ENCODE data around the gene FAM117A. TPM values are rescaled to one million over a fixed set of nuclear protein-coding genes. Genes with fewer than 3 reads are reported as not detected.

FAM117A gene
- total RNA-seq, 5 donors from 2014 or later (not counting 1 experiment from before 2014, with no cell fraction given) = 71.9 to 105 (median 99.1) TPM

GRCh38 chr17:49715717-49716279, 48.1 kb downstream of the FAM117A start:
- H3K4me1 Mint-ChIP-seq = peaks cover 28 to 51% (median 40%) of the 10 kb centered on the region in 3 donors
- H3K27me3 Mint-ChIP-seq = no peaks in the 10 kb centered on the region
- DNase-seq = peak in 30 of 35 experiments; percentile 18 to 82 (median 45)
- Histone ChIP-seq H3K9me3 (no peaks in the 10 kb centered on the region), H3K27me3 (replicated peaks in 1 of 2; ENCODE audit: control insufficient read depth in 2 of 2, extremely low read depth in 1 of 2, insufficient read depth in 2 of 2, low read length in 1 of 2) (no peaks in the 10 kb centered on the region), H3K4me1 (ENCODE audit: control insufficient read depth in 1 of 2, extremely low read depth in 1 of 2, insufficient read depth in 2 of 2, low read length in 2 of 2) (peaks cover 0 to 52% of the 10 kb centered on the region in 2 experiments), H3K4me3 (ENCODE audit: control insufficient read depth in 1 of 2, extremely low read depth in 1 of 2, low read length in 1 of 2) (no peak overlapping the region), H3K36me3 (ENCODE audit: control insufficient read depth in 2 of 2, extremely low read depth in 1 of 2, insufficient read depth in 1 of 2, low read length in 1 of 2) (peaks cover 20 to 87% of the 10 kb centered on the region in 2 donors), H3K27ac (ENCODE audit: low read length) (peak overlapping the region; percentile 92)
- WGBS (ENCODE audit: insufficient coverage) = 60% methylated on average over 1 of the region's 9 CpGs
- no peaks in the 10 kb centered on the region for H3K9me3 Mint-ChIP-seq
- peak overlapping the region; percentile 91 to 93 for H3K27ac Mint-ChIP-seq
- ChIA-PET POLR2A (interaction anchor here (0.6 to 2.3 kb wide), 14 partner anchors 12 to 1174 kb away, joined by 3 to 60 read pairs (median 6); partner anchors contain the start of genes FAM117A (in 1 of the 2), KAT7 (in 1 of the 2) and TOB1 (in 1 of the 2)), CTCF (interaction anchor here (0.5 to 2.3 kb wide), 17 partner anchors 8 to 100 kb away, joined by 3 to 21 read pairs (median 5); partner anchors contain the start of genes FAM117A (in 1 of the 2), SLC35B1 (in 1 of the 2) and SPOP (in 1 of the 2))
- peaks cover 72% of the 10 kb centered on the region for H3K36me3 Mint-ChIP-seq
- H3K4me3 Mint-ChIP-seq = peak overlapping the region; percentile 1 to 50 (median 26)
- peak; percentile 32 to 80 (median 46) for ATAC-seq (replicated peaks in 1 of 4)

GRCh38 chr17:49715216-49715615, 48.7 kb downstream of the FAM117A start:
- H3K4me1 Mint-ChIP-seq = peaks cover 28 to 52% (median 40%) of the 10 kb centered on the region in 3 donors
- peak overlapping the region; percentile 22 to 50 (median 26) for H3K4me3 Mint-ChIP-seq
- H3K27ac Mint-ChIP-seq = peak overlapping the region; percentile 91 to 93
- peak overlapping the region; percentile 92 for H3K27ac ChIP-seq (ENCODE audit: low read length)
- CTCF ChIA-PET = interaction anchor here (0.5 to 2.3 kb wide), 16 partner anchors 13 to 101 kb away, joined by 3 to 21 read pairs (median 4); partner anchors contain the start of genes FAM117A (in 1 of the 2) and SPOP (in 1 of the 2)
- H3K27me3 ChIP-seq (replicated peaks in 1 of 2; ENCODE audit: control insufficient read depth in 2 of 2, extremely low read depth in 1 of 2, insufficient read depth in 2 of 2, low read length in 1 of 2) = no peaks in the 10 kb centered on the region
- POLR2A ChIA-PET = interaction anchor here (0.6 to 2.3 kb wide), 11 partner anchors 24 to 1174 kb away, joined by 3 to 60 read pairs (median 6); partner anchors contain the start of genes FAM117A (in 2 of the 2) and KAT7 (in 1 of the 2)
- H3K36me3 ChIP-seq (ENCODE audit: control insufficient read depth in 2 of 2, extremely low read depth in 1 of 2, insufficient read depth in 1 of 2, low read length in 1 of 2) = peaks cover 19 to 89% of the 10 kb centered on the region in 2 donors
- H3K36me3 Mint-ChIP-seq = peaks cover 72% of the 10 kb centered on the region
- DNase-seq (peak in 27 of 35 experiments; percentile 12 to 76 (median 29)), ATAC-seq (replicated peaks in 1 of 4) (peak; percentile 53 to 75 (median 60))
- no peaks in the 10 kb centered on the region for H3K9me3 Mint-ChIP-seq
- WGBS (ENCODE audit: insufficient coverage) = 19% methylated on average over 3 of the region's 4 CpGs
- no peaks in the 10 kb centered on the region for H3K27me3 Mint-ChIP-seq
- H3K9me3 ChIP-seq = no peaks in the 10 kb centered on the region
- H3K4me1 ChIP-seq (ENCODE audit: control insufficient read depth in 1 of 2, extremely low read depth in 1 of 2, insufficient read depth in 2 of 2, low read length in 2 of 2) = peaks cover 0 to 52% of the 10 kb centered on the region in 2 experiments
- no peak overlapping the region for H3K4me3 ChIP-seq (ENCODE audit: control insufficient read depth in 1 of 2, extremely low read depth in 1 of 2, low read length in 1 of 2)

- H3K27ac Mint-ChIP-seq = peak overlapping the region; percentile 97
- H3K9me3 ChIP-seq = no peaks in the 10 kb centered on the region
- no peaks in the 10 kb centered on the region for H3K27me3 ChIP-seq (replicated peaks in 1 of 2; ENCODE audit: control insufficient read depth in 2 of 2, extremely low read depth in 1 of 2, insufficient read depth in 2 of 2, low read length in 1 of 2)
- H3K4me1 Mint-ChIP-seq = peaks cover 35 to 57% (median 43%) of the 10 kb centered on the region in 3 donors
- H3K4me3 ChIP-seq (ENCODE audit: control insufficient read depth in 1 of 2, extremely low read depth in 1 of 2, low read length in 1 of 2) = peak overlapping the region in 1 of 2 donors; percentile 68
- peak overlapping the region; percentile 91 to 97 (median 95) for H3K4me3 Mint-ChIP-seq
- no peaks in the 10 kb centered on the region for H3K9me3 Mint-ChIP-seq
- H3K4me1 ChIP-seq (ENCODE audit: control insufficient read depth in 1 of 2, extremely low read depth in 1 of 2, insufficient read depth in 2 of 2, low read length in 2 of 2) = peaks cover 9 to 41% of the 10 kb centered on the region in 2 experiments
- ChIA-PET POLR2A (interaction anchor here (0.6 to 1.8 kb wide), 6 partner anchors 8 to 80 kb away, joined by 3 to 17 read pairs (median 3); partner anchors contain the start of genes FAM117A (in 2 of the 2) and KAT7 (in 1 of the 2)), CTCF (interaction anchor here (0.5 to 3.0 kb wide), 20 partner anchors 8 to 172 kb away, joined by 3 to 13 read pairs (median 5); partner anchors contain the start of genes FAM117A (in 1 of the 2) and KAT7 (in 1 of the 2))
- peaks cover 8 to 65% of the 10 kb centered on the region in 2 donors for H3K36me3 ChIP-seq (ENCODE audit: control insufficient read depth in 2 of 2, extremely low read depth in 1 of 2, insufficient read depth in 1 of 2, low read length in 1 of 2)
- peak overlapping the region; percentile 93 for H3K27ac ChIP-seq (ENCODE audit: low read length)
- ATAC-seq (replicated peaks in 1 of 4) = peak in 3 of 4 experiments; percentile 20 to 32 (median 25)
- peak in 1 of 35 experiments; percentile 26 for DNase-seq
- no peaks in the 10 kb centered on the region for H3K27me3 Mint-ChIP-seq
- WGBS (ENCODE audit: insufficient coverage) = 66% methylated on average over 10 of the region's 15 CpGs
- H3K36me3 Mint-ChIP-seq = peaks cover 37% of the 10 kb centered on the region
Measured at GRCh38 chr17:49708515-49709183, 55.3 kb downstream of the FAM117A start.

- DNase-seq (peak; percentile 91 to 100 (median 99)), ATAC-seq (replicated peaks in 1 of 4) (peak; percentile 96 to 99 (median 96))
- H3K27ac ChIP-seq (ENCODE audit: low read length) = peak within 1 kb of the TSS; percentile 93
- peaks cover 35 to 55% (median 42%) of the 10 kb centered on the region in 3 donors for H3K4me1 Mint-ChIP-seq
- no peaks in the 10 kb centered on the region for H3K27me3 ChIP-seq (replicated peaks in 1 of 2; ENCODE audit: control insufficient read depth in 2 of 2, extremely low read depth in 1 of 2, insufficient read depth in 2 of 2, low read length in 1 of 2)
- WGBS (ENCODE audit: insufficient coverage) = 0% methylated on average over 38 of the region's 53 CpGs
- no peaks in the 10 kb centered on the region for H3K27me3 Mint-ChIP-seq
- H3K27ac Mint-ChIP-seq = peak within 1 kb of the TSS; percentile 97
- CTCF ChIA-PET = interaction anchor here in 1 of 2 donors (0.5 to 3.0 kb wide), 18 partner anchors 9 to 173 kb away, joined by 3 to 13 read pairs (median 4); partner anchors contain the start of genes FAM117A and KAT7
- H3K9me3 Mint-ChIP-seq = no peaks in the 10 kb centered on the region
- H3K4me3 ChIP-seq (ENCODE audit: control insufficient read depth in 1 of 2, extremely low read depth in 1 of 2, low read length in 1 of 2) = peak within 1 kb of the TSS; percentile 68 to 97
- H3K36me3 ChIP-seq (ENCODE audit: control insufficient read depth in 2 of 2, extremely low read depth in 1 of 2, insufficient read depth in 1 of 2, low read length in 1 of 2) = peaks cover 8 to 66% of the 10 kb centered on the region in 2 donors
- peak within 1 kb of the TSS; percentile 91 to 97 (median 95) for H3K4me3 Mint-ChIP-seq
- POLR2A ChIA-PET = interaction anchor here (0.7 to 1.8 kb wide), 5 partner anchors 30 to 80 kb away, joined by 3 to 17 read pairs (median 4); partner anchors contain the start of genes FAM117A (in 2 of the 2) and KAT7 (in 1 of the 2)
- H3K9me3 ChIP-seq = no peaks in the 10 kb centered on the region
- H3K4me1 ChIP-seq (ENCODE audit: control insufficient read depth in 1 of 2, extremely low read depth in 1 of 2, insufficient read depth in 2 of 2, low read length in 2 of 2) = peaks cover 9 to 33% of the 10 kb centered on the region in 2 experiments
- H3K36me3 Mint-ChIP-seq = peaks cover 40% of the 10 kb centered on the region
Measured at GRCh38 chr17:49707608-49708514, 56.1 kb downstream of the FAM117A start, which contains the start of gene SLC35B1. TSS of gene SLC35B1 (minus strand) at chr17:49707964. CDS start at chr17:49707833, 131 bp downstream.

GRCh38 chr17:49707246-49707607, 56.7 kb downstream of the FAM117A start:
- peak overlapping the region; percentile 91 to 97 (median 95) for H3K4me3 Mint-ChIP-seq
- peak overlapping the region; percentile 97 for H3K27ac Mint-ChIP-seq
- CTCF ChIA-PET = interaction anchor here in 1 of 2 donors (1.8 to 3.0 kb wide), 4 partner anchors 9 to 138 kb away, joined by 6 to 13 read pairs (median 12); partner anchors contain the start of genes FAM117A and KAT7
- H3K4me3 ChIP-seq (ENCODE audit: control insufficient read depth in 1 of 2, extremely low read depth in 1 of 2, low read length in 1 of 2) = peak overlapping the region; percentile 68 to 97
- H3K4me1 Mint-ChIP-seq = peaks cover 35 to 52% (median 42%) of the 10 kb centered on the region in 3 donors
- 0% methylated on average over 8 of the region's 12 CpGs for WGBS (ENCODE audit: insufficient coverage)
- no peak for ATAC-seq (replicated peaks in 1 of 4)
- H3K9me3 Mint-ChIP-seq = no peaks in the 10 kb centered on the region
- H3K27ac ChIP-seq (ENCODE audit: low read length) = peak overlapping the region; percentile 93
- H3K27me3 ChIP-seq (replicated peaks in 1 of 2; ENCODE audit: control insufficient read depth in 2 of 2, extremely low read depth in 1 of 2, insufficient read depth in 2 of 2, low read length in 1 of 2) = no peaks in the 10 kb centered on the region
- H3K36me3 ChIP-seq (ENCODE audit: control insufficient read depth in 2 of 2, extremely low read depth in 1 of 2, insufficient read depth in 1 of 2, low read length in 1 of 2) = peaks cover 3 to 67% of the 10 kb centered on the region in 2 donors
- POLR2A ChIA-PET = interaction anchor here in 1 of 2 donors (1.8 kb wide), 1 partner anchor 57 kb away, joined by 17 read pairs; the partner anchor contains the start of gene FAM117A
- peaks cover 9 to 31% of the 10 kb centered on the region in 2 experiments for H3K4me1 ChIP-seq (ENCODE audit: control insufficient read depth in 1 of 2, extremely low read depth in 1 of 2, insufficient read depth in 2 of 2, low read length in 2 of 2)
- H3K27me3 Mint-ChIP-seq = no peaks in the 10 kb centered on the region
- peaks cover 40% of the 10 kb centered on the region for H3K36me3 Mint-ChIP-seq
- peak in 31 of 35 experiments; percentile 9 to 63 (median 42) for DNase-seq
- no peaks in the 10 kb centered on the region for H3K9me3 ChIP-seq
